Eye (tissue), 1 donor: Measurements from ENCODE around the gene SP6.

Experiments
- DNase-seq: peaks from one replicate; pipeline ENCODE4 v3.0.0-alpha.2; 2015

The SP6 gene

GRCh38 chr17:47831003-47831933 is 19.7 kb downstream of the SP6 start, which contains the start of the genes LRRC46 and MRPL10:
Gene LRRC46 (plus strand): TSS chr17:47831670. CDS start chr17:47831990, 320 bp downstream.
Gene MRPL10 (minus strand): TSS chr17:47831541. CDS start chr17:47831511, 30 bp downstream.
- peak; percentile 98 for DNase-seq

GRCh38 chr17:47830396-47831002 is 20.5 kb downstream of the SP6 start:
- no peak for DNase-seq

GRCh38 chr17:47829870-47830269 is 21.1 kb downstream of the SP6 start:
- DNase-seq = no peak

GRCh38 chr17:47823519-47823918 is 27.4 kb downstream of the SP6 start:
- DNase-seq = no peak

GRCh38 chr17:47822785-47823184 is 28.2 kb downstream of the SP6 start:
- no peak for DNase-seq

- peak; percentile 90 for DNase-seq
Measured at GRCh38 chr17:47821424-47822391, 29.3 kb downstream of the SP6 start, which contains the start of gene OSBPL7. Gene OSBPL7 (minus strand): TSS chr17:47821794. CDS start chr17:47820278, 1,516 bp downstream.

GRCh38 chr17:47821031-47821423 is 29.9 kb downstream of the SP6 start:
- no peak for DNase-seq

- DNase-seq = no peak
Measured at GRCh38 chr17:47820033-47820789, 30.8 kb downstream of the SP6 start.

- no peak for DNase-seq
Measured at GRCh38 chr17:47819475-47819874, 31.5 kb downstream of the SP6 start.

- no peak for DNase-seq
Measured at GRCh38 chr17:47818002-47818695, 32.8 kb downstream of the SP6 start.

- no peak for DNase-seq
Measured at GRCh38 chr17:47816947-47817346, 34.0 kb downstream of the SP6 start.

GRCh38 chr17:47816111-47816735 is 34.7 kb downstream of the SP6 start:
- DNase-seq = no peak

GRCh38 chr17:47815106-47815918 is 35.7 kb downstream of the SP6 start:
- DNase-seq = no peak

GRCh38 chr17:47813512-47814031 is 37.4 kb downstream of the SP6 start:
- DNase-seq = no peak

GRCh38 chr17:47813077-47813476 is 37.9 kb downstream of the SP6 start:
- DNase-seq = no peak

GRCh38 chr17:47812146-47812920 is 38.6 kb downstream of the SP6 start:
- no peak for DNase-seq

- DNase-seq = no peak
Measured at GRCh38 chr17:47811709-47812108, 39.3 kb downstream of the SP6 start.

- no peak for DNase-seq
Measured at GRCh38 chr17:47810901-47811635, 39.9 kb downstream of the SP6 start.
